Stimulated activated CD8-positive, alpha-beta memory T cell treated with anti-CD3 and anti-CD28 coated beads, Interleukin-12 subunit alpha, Interleukin-12 subunit beta, amount 100 ng/mL, for 1 hour (primary cell): ENCODE measurements around the gene SLC30A1.
"Not testable (repeated sequence)": the region's sequence is repeated elsewhere in the genome, so short reads cannot be mapped to it uniquely, and the experiment has no call there.

ENCODE experiments used
- DNase-seq: peaks from one replicate; pipeline ENCODE4 v3.0.0-alpha.2; 2020; ENCODE audit warnings: low read depth

The SLC30A1 gene, protein sequence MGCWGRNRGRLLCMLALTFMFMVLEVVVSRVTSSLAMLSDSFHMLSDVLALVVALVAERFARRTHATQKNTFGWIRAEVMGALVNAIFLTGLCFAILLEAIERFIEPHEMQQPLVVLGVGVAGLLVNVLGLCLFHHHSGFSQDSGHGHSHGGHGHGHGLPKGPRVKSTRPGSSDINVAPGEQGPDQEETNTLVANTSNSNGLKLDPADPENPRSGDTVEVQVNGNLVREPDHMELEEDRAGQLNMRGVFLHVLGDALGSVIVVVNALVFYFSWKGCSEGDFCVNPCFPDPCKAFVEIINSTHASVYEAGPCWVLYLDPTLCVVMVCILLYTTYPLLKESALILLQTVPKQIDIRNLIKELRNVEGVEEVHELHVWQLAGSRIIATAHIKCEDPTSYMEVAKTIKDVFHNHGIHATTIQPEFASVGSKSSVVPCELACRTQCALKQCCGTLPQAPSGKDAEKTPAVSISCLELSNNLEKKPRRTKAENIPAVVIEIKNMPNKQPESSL

DNA sequence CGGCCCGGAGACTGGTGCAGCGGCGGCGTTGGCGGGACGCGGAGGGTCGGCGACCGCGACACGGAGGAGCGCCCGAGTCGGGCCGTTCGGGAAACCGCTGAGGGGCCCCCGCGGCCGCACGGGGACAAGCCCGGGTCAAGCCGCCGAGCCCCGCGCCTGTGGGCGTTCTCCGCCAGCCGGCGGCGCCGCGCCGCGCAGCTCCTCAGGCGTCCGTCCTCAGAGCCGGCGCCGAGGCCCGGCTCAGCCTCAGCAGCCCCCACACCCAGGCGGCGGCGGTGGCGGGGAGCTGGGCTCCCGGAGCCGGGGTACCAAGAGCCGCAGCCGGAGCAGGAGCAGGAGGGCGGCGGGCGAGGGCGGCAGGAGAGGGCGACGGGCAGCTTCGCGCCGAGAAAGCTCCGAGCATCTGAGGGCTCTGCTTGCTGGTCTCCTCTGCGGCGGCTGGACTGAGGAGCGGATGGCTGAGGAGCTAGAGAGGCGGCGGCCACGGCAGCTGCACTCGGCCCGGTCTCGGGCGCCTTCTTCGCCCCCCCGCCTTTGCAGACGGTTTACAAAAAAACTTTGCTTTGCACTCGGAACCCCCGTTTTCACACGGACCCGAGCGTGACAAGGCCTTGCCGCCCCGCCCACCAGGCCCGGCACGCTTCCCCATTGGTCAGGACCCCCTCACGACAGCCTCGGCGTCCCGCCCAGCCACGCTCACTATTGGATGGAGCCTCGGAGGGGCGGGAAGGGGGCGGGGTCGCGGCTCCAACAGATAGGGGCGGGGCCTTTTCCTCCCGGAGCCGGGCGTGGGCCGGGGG lies at the start of gene SLC30A1:
Gene SLC30A1, minus strand, starts transcription at position 522 of the 800 bp plus-strand sequence. CDS start 549 bp downstream, outside the sequence.
- peak; percentile 100 for DNase-seq

DNA sequence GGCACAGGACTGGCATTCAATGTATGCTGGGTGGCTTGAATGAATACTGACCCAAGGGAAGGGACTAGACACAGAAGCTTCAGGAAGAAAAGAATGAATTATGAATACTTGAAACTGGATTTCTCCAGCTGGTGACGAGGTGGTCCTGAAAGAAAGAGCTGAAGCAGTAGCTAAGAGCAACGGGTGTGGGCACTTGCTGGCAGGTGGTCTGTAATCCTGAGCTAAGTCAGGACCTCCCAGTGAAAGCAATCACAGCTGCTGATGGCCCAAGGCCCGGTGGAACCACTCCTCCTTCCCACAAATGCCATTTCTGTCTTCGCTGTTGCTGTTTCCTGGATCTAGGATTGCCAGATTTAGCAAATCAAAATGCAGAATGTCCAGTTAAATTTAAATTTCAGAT lies 49.5 kb upstream of the SLC30A1 start:
- no peak for DNase-seq

DNA sequence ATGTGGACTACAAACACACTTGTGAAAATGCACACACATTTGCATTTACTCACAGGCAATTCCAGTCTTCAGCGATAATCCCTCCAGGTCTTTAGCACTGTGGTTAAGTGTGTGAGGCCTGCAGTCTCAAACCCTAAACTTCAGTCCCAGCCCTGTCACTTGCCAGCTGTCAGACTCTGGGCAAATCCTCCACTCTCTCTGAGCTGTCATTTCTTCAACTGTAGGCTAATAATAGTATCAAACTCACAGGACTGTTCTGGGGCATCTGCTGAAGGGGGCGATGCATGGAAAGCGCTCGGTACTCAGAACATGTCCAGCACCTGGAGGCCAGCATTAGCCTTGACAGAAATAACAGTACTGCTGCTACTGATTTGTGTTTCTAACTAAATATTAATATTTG lies 48.3 kb upstream of the SLC30A1 start:
- DNase-seq = no peak

DNA sequence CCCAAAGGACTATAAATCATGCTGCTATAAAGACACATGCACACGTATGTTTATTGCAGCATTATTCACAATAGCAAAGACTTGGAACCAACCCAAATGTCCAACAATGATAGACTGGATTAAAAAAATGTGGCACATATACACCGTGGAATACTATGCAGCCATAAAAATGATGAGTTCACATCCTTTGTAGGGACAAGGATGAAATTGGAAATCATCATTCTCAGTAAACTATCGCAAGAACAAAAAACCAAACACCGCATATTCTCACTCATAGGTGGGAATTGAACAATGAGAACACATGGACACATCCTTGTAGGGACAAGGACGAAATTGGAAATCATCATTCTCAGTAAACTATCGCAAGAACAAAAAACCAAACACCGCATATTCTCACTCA lies 46.9 kb upstream of the SLC30A1 start:
- not testable (repeated sequence) for DNase-seq

DNA sequence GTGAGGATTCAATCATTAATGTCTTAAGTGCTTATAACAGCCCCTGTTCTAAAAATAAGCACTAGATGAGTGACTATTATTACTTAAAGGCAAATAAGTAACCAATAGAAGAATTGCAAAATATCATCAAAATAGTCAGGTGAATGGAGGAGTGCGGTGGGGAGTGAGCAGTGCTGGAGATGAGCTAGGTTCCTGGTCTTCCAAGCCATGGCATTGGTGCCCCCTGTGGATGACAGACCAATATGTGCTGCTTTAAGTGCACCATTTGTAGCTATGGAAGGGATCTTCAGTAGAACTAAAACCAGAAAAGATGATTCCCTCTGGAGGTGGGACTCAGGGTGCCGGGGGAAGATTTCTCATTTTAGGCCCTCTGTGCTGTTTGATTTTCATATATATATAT lies 46.1 kb upstream of the SLC30A1 start:
- no peak for DNase-seq

DNA sequence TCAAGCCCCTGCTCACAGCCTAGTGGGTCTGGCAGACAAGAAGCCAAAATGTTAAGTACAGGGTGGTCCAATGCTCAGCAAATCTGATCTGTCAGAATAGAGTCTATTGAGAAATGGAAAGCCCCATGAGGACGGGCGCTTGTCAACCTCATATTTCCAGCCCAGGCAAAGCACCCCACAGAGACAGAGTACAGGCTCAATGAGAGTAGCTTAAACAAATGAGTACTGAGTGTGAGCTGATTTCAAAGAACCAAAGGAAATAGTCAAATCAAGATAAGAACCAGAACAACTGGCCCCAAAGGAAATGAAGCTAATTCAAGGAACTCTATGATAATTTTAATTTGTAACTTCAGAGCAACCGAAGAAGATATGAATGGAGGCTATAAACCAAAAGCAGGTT lies 44.6 kb upstream of the SLC30A1 start:
- no peak for DNase-seq

DNA sequence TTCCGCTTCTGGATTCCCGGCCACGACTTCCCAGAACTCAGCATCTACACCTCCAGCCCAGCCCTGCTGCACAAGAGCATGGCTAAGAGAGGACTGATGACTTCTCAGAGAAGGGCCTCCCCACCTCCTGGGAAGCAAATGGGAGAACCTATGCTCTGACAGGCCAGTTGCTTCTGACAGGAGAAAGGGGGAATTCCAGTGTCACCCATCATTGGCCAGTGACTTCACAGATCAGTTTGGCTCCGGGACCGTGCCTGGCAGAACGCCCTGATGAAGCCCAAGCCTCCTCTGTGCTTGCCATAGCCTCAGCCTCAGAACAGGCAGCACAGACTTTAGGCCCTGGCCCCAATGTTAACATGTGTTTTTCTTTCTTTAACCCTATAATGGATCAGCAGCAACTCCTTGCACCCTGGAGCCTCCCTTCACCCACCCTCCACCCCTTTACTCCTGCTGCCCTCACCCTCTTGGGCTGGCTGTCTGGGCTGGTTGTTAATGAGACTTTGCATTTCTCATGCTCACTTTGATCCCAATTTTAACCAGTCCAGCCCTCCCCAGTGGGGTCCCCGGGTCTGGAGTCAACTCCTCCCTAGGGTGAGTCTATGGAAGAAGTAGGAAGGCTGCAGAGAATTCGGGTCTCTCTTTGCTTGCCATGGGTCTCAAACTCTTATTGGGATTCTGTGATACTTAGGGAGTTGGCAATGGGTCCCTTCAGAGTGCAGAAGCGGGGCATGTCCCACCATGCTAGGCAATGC lies 42.7 kb upstream of the SLC30A1 start:
- no peak for DNase-seq

DNA sequence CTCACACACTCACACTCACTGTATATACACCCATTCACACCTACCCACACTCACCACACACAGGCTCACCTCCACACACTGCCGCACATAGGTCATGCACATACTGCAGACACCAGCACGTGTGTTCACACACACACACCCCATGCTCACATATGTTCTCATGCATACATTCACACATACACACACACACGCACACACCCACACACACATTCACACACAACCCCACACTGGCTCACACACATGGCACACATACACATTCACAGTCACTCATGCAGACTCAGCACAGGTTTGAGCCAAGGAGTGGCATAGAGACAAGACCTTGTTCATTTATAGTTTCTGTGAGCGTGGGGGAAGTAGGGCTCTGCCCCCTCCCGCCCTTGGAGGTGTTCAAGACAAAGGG lies 41.1 kb upstream of the SLC30A1 start:
- DNase-seq = no peak

DNA sequence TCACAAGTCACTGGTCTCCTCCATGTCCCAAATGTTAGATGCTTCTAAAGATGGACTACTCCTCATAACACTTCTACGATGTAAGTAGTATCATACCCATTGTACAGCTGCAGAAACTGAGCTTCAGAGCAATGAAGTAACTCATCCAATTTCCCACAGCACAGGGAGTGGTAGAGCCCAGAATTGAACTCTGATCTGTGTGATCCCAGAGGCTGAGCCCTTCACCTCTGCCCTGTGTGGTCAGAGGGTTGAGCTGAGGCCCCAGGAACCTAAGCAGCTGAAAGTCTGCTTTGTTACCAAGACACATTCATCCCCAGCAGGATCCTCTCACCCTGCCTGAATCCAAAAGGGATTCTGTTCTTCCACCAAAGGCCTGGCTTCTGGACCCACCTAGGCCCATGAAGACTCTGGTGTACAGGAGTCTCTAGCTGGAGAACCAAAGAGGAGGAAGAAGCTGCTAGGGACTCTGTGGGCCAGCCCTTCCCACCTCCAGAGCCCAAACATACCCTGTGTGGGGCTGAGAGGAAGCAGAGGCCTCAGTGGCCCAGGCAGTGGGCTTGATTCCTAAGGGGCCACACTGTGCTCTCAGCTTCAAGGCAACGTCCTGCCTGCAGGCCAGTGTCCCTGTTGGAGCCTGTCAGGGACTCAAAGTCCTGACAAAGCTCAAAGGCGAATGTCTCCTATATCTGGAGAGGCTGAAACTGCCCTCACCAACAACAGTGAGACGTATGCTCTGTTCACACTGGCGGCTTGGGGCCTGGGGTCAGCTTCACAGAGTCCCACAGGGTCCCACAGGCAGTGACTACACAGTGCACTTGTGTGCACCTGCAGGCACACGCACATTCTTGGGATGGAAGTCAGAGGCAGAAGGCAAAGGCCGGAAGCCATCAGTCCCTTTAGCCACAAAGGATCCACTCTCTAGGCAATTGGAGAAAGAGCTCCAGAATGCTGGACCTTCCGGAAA lies 40.4 kb upstream of the SLC30A1 start:
- no peak for DNase-seq

DNA sequence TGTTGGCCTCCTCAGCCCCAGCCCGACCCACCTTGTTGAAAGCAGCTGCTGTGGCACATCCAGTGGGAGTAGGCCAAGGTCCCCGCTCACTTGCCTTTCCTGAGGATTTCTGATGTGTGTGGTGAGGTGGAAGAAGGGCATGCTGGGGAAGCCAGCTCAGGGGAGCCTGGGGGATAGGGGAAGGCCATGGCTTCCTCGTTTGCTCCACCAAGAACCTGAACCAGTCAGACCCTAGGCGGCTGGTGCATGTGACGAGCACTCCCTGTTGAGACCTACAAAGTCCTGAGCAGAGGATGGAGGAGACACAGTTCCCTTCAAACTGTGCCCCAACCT lies 38.0 kb upstream of the SLC30A1 start:
- no peak for DNase-seq

DNA sequence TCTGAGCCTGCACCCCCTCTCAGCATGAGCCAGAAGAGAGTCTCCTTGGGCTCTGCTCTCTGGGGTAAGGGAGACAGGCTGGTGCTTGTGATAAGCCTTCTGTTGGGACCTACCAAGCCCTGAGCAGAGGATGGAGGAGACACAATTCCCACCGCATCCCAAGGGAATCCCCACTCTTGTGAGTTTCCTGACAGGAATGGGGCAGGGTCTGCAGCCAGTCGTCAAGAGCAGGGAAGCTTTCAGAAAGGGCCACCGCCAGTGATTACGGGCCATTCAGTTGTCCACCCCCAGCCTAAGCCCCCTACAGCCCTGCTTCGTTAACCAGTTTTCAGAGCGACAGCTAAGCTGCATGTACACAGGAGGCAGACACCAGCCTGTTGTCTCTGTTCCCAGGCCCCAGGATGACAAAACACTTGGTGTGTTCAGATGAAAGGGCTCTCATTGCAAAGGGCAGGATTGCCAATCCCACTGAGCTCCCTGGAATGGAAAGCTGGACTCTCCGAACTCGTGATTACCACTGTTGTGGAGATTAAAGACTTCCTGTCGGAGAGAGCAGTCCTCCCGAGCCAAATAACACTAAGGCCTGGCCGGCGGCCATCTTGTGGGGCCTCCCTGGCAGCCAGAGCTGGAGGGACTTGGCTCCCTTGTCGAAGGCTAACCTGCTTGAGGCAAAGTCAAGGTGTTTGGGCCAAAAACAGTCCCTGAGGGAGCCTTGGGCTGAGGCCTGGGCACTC lies 37.4 kb upstream of the SLC30A1 start:
- DNase-seq = no peak

DNA sequence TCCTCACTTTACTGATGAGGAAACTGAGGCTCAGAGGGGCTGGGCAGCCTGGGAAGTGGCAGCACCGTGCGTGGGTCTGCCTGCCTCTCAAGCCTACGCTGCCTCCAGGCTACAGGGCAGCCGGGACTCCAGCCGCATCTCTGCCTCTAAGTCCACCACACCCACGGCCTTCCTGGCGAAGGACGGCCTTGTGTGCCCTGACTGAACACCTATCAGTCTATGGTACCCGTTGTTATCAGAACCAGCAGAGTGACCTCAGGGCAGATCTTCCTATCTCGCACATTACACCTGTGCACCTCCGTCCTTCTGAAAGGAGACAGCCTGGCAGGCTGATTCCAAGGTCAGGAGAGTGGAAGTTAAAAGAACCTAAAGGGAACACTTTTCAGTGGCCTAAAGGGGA lies 35.7 kb upstream of the SLC30A1 start:
- DNase-seq = no peak

DNA sequence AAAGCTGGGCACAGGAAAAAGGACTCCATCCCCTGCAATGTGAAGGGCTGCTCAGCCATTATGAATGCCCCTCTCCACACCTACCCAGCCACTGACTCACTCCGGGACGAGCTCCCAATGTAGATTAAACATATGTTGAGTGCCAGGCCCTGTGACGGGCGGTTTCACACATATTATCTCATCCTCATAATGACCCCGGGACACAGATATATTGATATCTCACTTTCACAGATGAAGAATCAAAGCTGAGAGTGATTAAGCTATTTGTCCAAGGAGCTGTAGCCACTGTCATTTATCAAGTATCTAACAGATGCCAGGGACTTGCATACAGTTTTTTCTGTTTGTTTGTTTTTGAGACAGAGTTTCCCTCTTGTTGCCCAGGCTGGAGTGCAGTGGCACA lies 35.0 kb upstream of the SLC30A1 start:
- DNase-seq = no peak

DNA sequence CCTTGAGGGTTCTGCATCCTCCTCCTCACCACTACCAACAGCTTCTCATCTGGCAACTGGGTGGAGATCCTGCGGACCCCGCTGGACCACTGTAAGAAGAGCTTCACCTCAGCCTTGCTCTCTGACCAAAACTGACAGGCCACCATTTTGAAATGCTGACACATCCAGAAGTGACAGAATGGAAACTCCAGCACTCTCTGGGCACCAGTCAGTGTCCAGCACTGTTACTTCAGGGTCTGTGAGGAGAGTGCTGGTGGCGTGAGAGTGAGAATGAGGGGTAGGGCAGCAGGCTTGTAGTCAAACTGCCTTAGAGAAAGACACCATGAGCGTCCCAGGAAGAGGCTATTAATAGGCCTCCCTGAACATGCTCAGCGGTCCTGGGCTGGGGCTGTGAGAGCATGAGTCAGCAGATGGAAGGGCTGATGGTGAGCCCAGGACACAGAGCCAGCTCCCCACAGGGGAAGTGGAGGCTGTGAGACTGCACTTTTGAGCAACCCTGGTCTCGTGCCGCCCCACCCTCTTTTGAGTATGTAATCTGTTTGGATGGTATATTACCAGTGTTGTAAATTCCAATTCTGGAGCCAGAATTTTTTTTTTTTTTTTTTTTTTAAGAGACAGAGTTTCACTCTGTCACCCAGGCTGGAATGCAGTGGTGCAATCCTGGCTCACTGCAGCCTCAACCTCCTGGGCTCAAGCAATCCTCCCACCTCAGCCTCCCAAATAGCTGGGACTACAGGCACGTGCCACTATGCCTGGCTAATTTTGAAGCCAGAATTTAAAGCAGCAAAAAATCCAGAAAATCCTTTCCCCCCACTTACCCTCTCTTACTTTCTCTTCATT lies 34.4 kb upstream of the SLC30A1 start:
- no peak for DNase-seq

DNA sequence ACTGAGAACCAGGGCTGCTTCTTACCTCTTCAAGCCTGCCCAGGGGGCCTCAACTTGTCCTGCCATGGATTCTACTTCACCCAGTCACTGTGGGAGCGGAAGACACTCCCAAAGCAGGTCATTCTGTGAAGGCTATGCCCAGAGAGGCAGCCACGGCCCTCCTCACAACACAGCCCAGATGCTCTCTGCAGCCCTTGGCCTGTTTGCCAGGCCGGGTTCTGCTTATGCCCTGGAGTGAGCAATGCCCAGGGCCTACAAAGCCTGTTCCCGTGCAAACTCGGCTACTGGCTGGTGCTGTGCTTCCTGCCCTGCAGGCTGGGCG lies 33.8 kb upstream of the SLC30A1 start:
- no peak for DNase-seq

DNA sequence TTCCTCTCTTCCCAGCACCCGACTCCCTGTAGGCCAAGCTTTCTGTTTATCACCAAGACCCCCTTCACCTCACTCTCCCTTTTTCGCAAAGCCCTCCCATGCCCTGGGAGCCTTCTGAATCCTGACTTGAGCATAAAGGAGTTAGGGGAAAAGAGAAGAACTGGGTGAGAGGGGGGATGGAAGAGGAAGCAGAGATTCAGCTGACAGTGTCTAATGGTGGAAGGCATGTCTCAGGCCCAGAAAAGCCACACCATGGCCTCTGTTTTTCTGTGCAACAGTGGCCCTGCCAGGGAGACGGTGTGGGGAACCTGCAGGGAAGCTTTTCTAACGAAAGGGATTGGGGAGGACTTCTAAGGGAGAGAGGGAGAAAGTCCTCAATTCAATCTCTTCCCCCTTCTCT lies 32.9 kb upstream of the SLC30A1 start:
- DNase-seq = no peak

DNA sequence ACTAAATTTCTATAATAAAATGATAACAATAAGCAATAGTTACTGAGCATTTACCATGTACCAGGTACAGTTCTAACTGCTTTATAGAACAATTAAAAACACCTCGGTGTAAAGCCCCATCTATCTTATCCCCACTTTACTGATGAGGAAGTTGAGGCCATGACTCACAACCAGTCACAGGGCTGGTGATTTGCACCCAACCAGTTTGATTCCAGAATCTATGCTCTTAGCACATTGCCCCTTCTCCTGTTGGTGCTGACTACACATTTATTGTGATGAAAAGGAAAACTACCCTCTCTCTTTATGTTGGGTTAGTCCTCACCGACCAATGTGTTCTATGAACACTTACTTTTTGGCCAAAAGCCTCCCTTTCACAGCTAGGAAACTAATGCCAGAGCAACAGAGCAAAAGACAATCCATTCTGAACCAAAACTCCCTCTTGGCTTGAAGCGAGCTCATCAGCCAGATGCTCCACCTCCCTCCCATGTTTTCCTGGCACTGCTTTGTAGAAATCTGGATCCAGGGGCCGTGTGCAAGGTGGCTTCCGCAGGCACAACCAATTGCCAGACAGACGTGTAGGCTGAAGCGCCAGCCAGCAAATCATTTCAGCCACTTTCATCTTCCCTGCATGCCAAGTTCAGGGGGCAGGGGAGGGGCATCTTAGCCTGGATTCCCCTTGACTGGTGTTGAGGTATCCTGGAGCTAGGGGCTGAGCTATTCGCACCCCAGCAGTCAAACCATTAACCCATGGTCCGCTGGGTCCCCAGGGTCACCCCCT lies 32.0 kb upstream of the SLC30A1 start:
- no peak for DNase-seq

DNA sequence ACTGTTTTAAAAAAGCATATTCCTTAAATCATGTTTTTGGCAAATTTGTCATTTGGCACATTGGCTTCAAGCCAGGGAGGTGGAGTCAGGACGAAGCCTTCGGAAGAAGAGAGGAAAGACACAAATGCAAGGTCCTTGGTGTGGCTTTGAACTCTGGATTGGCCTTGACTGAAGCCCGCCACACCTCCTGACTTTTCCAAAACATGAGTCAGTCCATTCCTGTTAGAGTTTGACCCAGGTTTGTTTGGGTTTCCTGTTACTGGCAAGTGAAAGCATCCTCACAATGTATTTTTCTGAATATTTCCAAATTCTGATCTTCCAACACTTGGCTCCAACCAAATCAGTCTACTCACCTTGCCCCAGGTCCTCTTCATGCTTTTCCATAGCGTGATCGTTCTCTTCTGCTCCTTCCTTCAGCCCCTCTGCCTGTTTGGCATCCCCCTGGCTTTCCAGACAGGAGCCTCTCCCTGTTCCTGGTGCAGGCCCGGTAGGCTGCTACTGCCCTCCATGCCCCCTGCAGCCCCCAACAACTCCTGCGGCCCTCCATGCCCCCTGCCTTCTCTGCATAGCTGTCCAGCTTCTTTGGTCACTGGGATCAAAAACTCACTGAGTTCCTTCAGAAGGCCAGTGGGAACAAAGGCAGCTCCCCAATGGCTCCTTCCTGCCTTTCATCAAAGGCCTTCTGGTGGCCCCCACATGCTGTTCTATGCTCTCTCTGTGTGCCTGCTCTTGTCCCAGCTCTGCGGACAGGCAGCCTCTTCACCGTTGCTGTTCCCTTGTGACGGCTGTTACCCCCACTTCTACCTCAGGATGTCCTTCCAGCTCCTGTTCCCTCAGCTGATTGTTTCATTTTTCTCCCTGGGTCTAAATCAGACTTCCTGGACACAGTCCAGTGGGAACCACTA lies 30.4 kb upstream of the SLC30A1 start:
- DNase-seq = no peak
